Glomerular visceral epithelial cell (primary cell): ENCODE results near the gene SYNDIG1.

Experiments
- DNase-seq: peaks from one replicate; pipeline ENCODE4 v3.0.0-alpha.2; 2016; ENCODE audit errors: extremely low spot score

The SYNDIG1 gene

GRCh38 chr20:24472426-24472825 lies 3.0 kb downstream of the SYNDIG1 start:
- DNase-seq = no peak

GRCh38 chr20:24473435-24474223 lies 4.2 kb downstream of the SYNDIG1 start:
- DNase-seq = no peak

- DNase-seq = no peak
These were observed 8.6 kb downstream of the SYNDIG1 start for GRCh38 chr20:24477831-24478547.

- DNase-seq = no peak
These were observed 9.2 kb downstream of the SYNDIG1 start for GRCh38 chr20:24478584-24478983.

GRCh38 chr20:24479106-24479505 lies 9.7 kb downstream of the SYNDIG1 start:
- DNase-seq = no peak

GRCh38 chr20:24479595-24479994 lies 10.2 kb downstream of the SYNDIG1 start:
- DNase-seq = no peak

- DNase-seq = no peak
These were observed 11.1 kb downstream of the SYNDIG1 start for GRCh38 chr20:24480509-24480908.

- no peak for DNase-seq
These were observed 11.7 kb downstream of the SYNDIG1 start for GRCh38 chr20:24481173-24481572.

GRCh38 chr20:24483435-24484080 lies 14.1 kb downstream of the SYNDIG1 start:
- DNase-seq = no peak

GRCh38 chr20:24484081-24484450 lies 14.6 kb downstream of the SYNDIG1 start:
- DNase-seq = no peak

- no peak for DNase-seq
These were observed 16.6 kb downstream of the SYNDIG1 start for GRCh38 chr20:24485981-24486380.

- DNase-seq = no peak
These were observed 17.8 kb downstream of the SYNDIG1 start for GRCh38 chr20:24487240-24487639.

GRCh38 chr20:24487648-24488047 lies 18.2 kb downstream of the SYNDIG1 start:
- DNase-seq = no peak

GRCh38 chr20:24488064-24488799 lies 18.8 kb downstream of the SYNDIG1 start:
- DNase-seq = no peak

- no peak for DNase-seq
These were observed 19.4 kb downstream of the SYNDIG1 start for GRCh38 chr20:24488800-24489175.

- DNase-seq = no peak
These were observed 19.8 kb downstream of the SYNDIG1 start for GRCh38 chr20:24489193-24489592.

GRCh38 chr20:24489631-24490260 lies 20.3 kb downstream of the SYNDIG1 start:
- no peak for DNase-seq

- DNase-seq = no peak
These were observed 21.2 kb downstream of the SYNDIG1 start for GRCh38 chr20:24490598-24490997.

GRCh38 chr20:24491041-24491756 lies 21.8 kb downstream of the SYNDIG1 start:
- DNase-seq = no peak

- DNase-seq = no peak
These were observed 22.7 kb downstream of the SYNDIG1 start for GRCh38 chr20:24492031-24492607.

- no peak for DNase-seq
These were observed 23.3 kb downstream of the SYNDIG1 start for GRCh38 chr20:24492698-24493097.
